Peyer's patch (tissue), 4 donors: ENCODE data around the gene NSUN3. TPM values are rescaled to one million over a fixed set of nuclear protein-coding genes. Genes with fewer than 3 reads are reported as not detected.
A peak's percentile ranks its signal among the peaks of the same experiment; 100 is the strongest.

Experiments
- DNase-seq, 3 donors: peaks; one replicate each; pipeline ENCODE4 v3.0.0-alpha.2; 2017 to 2019
- H3K27ac ChIP-seq, 4 donors: fragments of 200-600 bp; sonication (generic); one replicate each; pipeline ENCODE4 v1.5.1; 2016 to 2019
- H3K27me3 ChIP-seq, 2 donors: fragments of 200-600 bp; sonication (generic); one replicate each; pipeline ENCODE4 v1.5.1; 2019
- H3K36me3 ChIP-seq, 3 donors: fragments of 200-600 bp; sonication (generic); one replicate each; pipeline ENCODE4 v1.5.1; 2016 to 2019
- H3K4me1 ChIP-seq, 4 donors: fragments of 200-600 bp; sonication (generic); one replicate each; pipeline ENCODE4 v1.5.1; 2016 to 2019
- H3K4me3 ChIP-seq, 4 donors: fragments of 200-600 bp; sonication (generic); 1 replicate in 3 of 4; 2 replicates in 1 of 4; pipeline ENCODE4 v1.5.1; 2016 to 2019; ENCODE audit warnings: mild to moderate bottlenecking in 1 of 4
- H3K9me3 ChIP-seq, 4 donors: fragments of 200-600 bp; sonication (generic); one replicate each; pipeline ENCODE4 v1.5.1; 2016 to 2019; ENCODE audit warnings: mild to moderate bottlenecking in 1 of 4
- CTCF ChIP-seq, 6 experiments: fragments of 450-650 bp in 4 of 6; fragments of 200-600 bp in 2 of 6; sonication (generic) in 1 of 6; IDR thresholded peaks; one replicate each; pipeline ENCODE4 v1.5.1; 2017 to 2019; ENCODE audit warnings: antibody characterized with exemption in 6 of 6, mild to moderate bottlenecking in 3 of 6, moderate library complexity in 1 of 6
- POLR2A ChIP-seq, 2 donors: fragments of 450-650 bp; IDR thresholded peaks; one replicate each; pipeline ENCODE4 v1.5.1; 2017; ENCODE audit warnings: antibody characterized with exemption in 2 of 2, mild to moderate bottlenecking in 2 of 2, moderate library complexity in 2 of 2
- total RNA-seq, 4 donors: library from RNA; depleted of rRNA; stranded (reverse); fragments of >200 nt; gene quantifications; one replicate each; pipeline ENCODE4 v1.1.0, GENCODE V29; 2016

NSUN3 gene
- total RNA-seq, 4 donors from 2014 or later = 19.7 to 56.9 (median 22.9) TPM

GRCh38 chr3:94064243-94064860, 1.5 kb downstream of the NSUN3 start:
- H3K4me1 ChIP-seq = peaks cover 0 to 24% (median 7%) of the 10 kb centered on the region in 4 donors
- H3K27ac ChIP-seq = no peak overlapping the region
- H3K4me3 ChIP-seq = peak overlapping the region in 1 of 4 donors; percentile 79
- H3K9me3 ChIP-seq = no peaks in the 10 kb centered on the region
- peaks cover 0 to 17% (median 0%) of the 10 kb centered on the region in 3 donors for H3K36me3 ChIP-seq
- H3K27me3 ChIP-seq = no peaks in the 10 kb centered on the region
- no peak for DNase-seq
- no peak for TF ChIP-seq CTCF (IDR thresholded peaks at IDR 0.05)
- no peak for TF ChIP-seq POLR2A (IDR thresholded peaks at IDR 0.05)

- Histone ChIP-seq H3K27me3 (no peaks in the 10 kb centered on the region), H3K36me3 (peaks cover 0 to 15% (median 0%) of the 10 kb centered on the region in 3 donors), H3K27ac (no peak overlapping the region), H3K9me3 (no peaks in the 10 kb centered on the region), H3K4me3 (no peak overlapping the region), H3K4me1 (peaks cover 0 to 24% (median 7%) of the 10 kb centered on the region in 4 donors)
- TF ChIP-seq CTCF (IDR thresholded peaks at IDR 0.05) (no peak), POLR2A (IDR thresholded peaks at IDR 0.05) (no peak)
- DNase-seq = no peak
These were observed 2.3 kb downstream of the NSUN3 start for GRCh38 chr3:94065122-94065521.

- no peak for TF ChIP-seq CTCF (IDR thresholded peaks at IDR 0.05)
- no peak for TF ChIP-seq POLR2A (IDR thresholded peaks at IDR 0.05)
- Histone ChIP-seq H3K4me1 (peaks cover 0 to 24% (median 7%) of the 10 kb centered on the region in 4 donors), H3K27ac (no peak overlapping the region), H3K4me3 (no peak overlapping the region), H3K9me3 (no peaks in the 10 kb centered on the region), H3K27me3 (no peaks in the 10 kb centered on the region), H3K36me3 (peaks cover 0 to 12% (median 0%) of the 10 kb centered on the region in 3 donors)
- no peak for DNase-seq
These were observed 3.1 kb downstream of the NSUN3 start for GRCh38 chr3:94065819-94066480.

GRCh38 chr3:94066506-94067500, 3.9 kb downstream of the NSUN3 start:
- Histone ChIP-seq H3K4me1 (peaks cover 0 to 24% (median 7%) of the 10 kb centered on the region in 4 donors), H3K4me3 (no peak overlapping the region), H3K36me3 (peaks cover 0 to 16% (median 0%) of the 10 kb centered on the region in 3 donors), H3K27ac (no peak overlapping the region), H3K9me3 (no peaks in the 10 kb centered on the region), H3K27me3 (no peaks in the 10 kb centered on the region)
- no peak for DNase-seq
- no peak for TF ChIP-seq POLR2A (IDR thresholded peaks at IDR 0.05)
- no peak for TF ChIP-seq CTCF (IDR thresholded peaks at IDR 0.05)

GRCh38 chr3:94069194-94069813, 6.4 kb downstream of the NSUN3 start:
- H3K27ac ChIP-seq = no peak overlapping the region
- peaks cover 0 to 18% (median 0%) of the 10 kb centered on the region in 3 donors for H3K36me3 ChIP-seq
- no peak overlapping the region for H3K4me3 ChIP-seq
- no peaks in the 10 kb centered on the region for H3K27me3 ChIP-seq
- DNase-seq = no peak
- H3K9me3 ChIP-seq = no peaks in the 10 kb centered on the region
- H3K4me1 ChIP-seq = peaks cover 0 to 11% (median 4%) of the 10 kb centered on the region in 4 donors
- TF ChIP-seq POLR2A (IDR thresholded peaks at IDR 0.05) = no peak
- peak; percentile 19 to 71 (median 56) for TF ChIP-seq CTCF (IDR thresholded peaks at IDR 0.05)
